Activated CD4-positive, alpha-beta T cell treated with anti-CD3 and anti-CD28 coated beads for 36 hours (primary cell): Measurements from ENCODE around the gene PHYHIPL. TPM values are rescaled to one million over a fixed set of nuclear protein-coding genes. Genes with fewer than 3 reads are reported as not detected.
A peak's percentile ranks its signal among the peaks of the same experiment; 100 is the strongest.

Experiments
- ATAC-seq: fragments of 200-7000 bp; cut with Tn5 transposase; one replicate; pipeline ENCODE4 v1.10.0; 2021; ENCODE audit warnings: mild to moderate bottlenecking, moderate library complexity
- CTCF ChIA-PET: fragments of 350-600 bp; sonication (Branson Sonifier 250); formaldehyde crosslinking; loops from one replicate; lab custom pipeline; 2021; ENCODE audit warnings: antibody characterized with exemption; lab: Charles Lee
- POLR2A ChIA-PET: fragments of 350-600 bp; sonication (Branson Sonifier 250); formaldehyde crosslinking; loops from one replicate; lab custom pipeline; 2021; ENCODE audit warnings: antibody characterized with exemption, inconsistent platforms; lab: Charles Lee
- DNase-seq: peaks from one replicate; pipeline ENCODE4 v3.0.0-alpha.2; 2020
- H3K27ac Mint-ChIP-seq: one replicate; pipeline ENCODE4 v1.8.0; 2021; ENCODE audit warnings: mixed read lengths
- H3K27me3 Mint-ChIP-seq: one replicate; pipeline ENCODE4 v1.8.0; 2021; ENCODE audit warnings: mixed read lengths
- H3K36me3 Mint-ChIP-seq: one replicate; pipeline ENCODE4 v1.8.0; 2021; ENCODE audit warnings: low read depth, mixed read lengths
- H3K4me1 Mint-ChIP-seq: one replicate; pipeline ENCODE4 v1.8.0; 2021; ENCODE audit warnings: mixed read lengths
- H3K4me3 Mint-ChIP-seq: one replicate; pipeline ENCODE4 v1.8.0; 2021; ENCODE audit warnings: mild to moderate bottlenecking, moderate library complexity, mixed read lengths
- H3K9me3 Mint-ChIP-seq: one replicate; pipeline ENCODE4 v1.8.0; 2021; ENCODE audit warnings: low read depth, mixed read lengths
- intact Hi-C, 2 experiments: fragments of 100-400 bp; cut with DNase I in 1 of 2; cut with micrococcal nuclease in 1 of 2; formaldehyde crosslinking; loops; one replicate each; pipeline versions ENCODE4 v1.14.2 to v1.15.1; 2022 to 2024; cut with DNase I, micrococcal nuclease
- total RNA-seq, 2 experiments: library from RNA; stranded (reverse); gene quantifications; one replicate each; pipeline ENCODE4 v1.2.3, GENCODE V29; 2021

Gene PHYHIPL
- not detected for total RNA-seq

- Mint-ChIP-seq H3K27ac (no peak within 1 kb of the TSS), H3K4me3 (no peak within 1 kb of the TSS), H3K27me3 (peaks cover 15% of the 10 kb centered on the region), H3K36me3 (no peaks in the 10 kb centered on the region), H3K9me3 (no peaks in the 10 kb centered on the region), H3K4me1 (peaks cover 5% of the 10 kb centered on the region)
- ATAC-seq (no peak), DNase-seq (peak; percentile 3)
- intact Hi-C loops: no loop called here
- ChIA-PET POLR2A (no interaction called here), CTCF (no interaction called here)
Measured at GRCh38 chr10:59176241-59177030, at the start of gene PHYHIPL. Gene PHYHIPL (plus strand): TSS chr10:59176643. CDS start chr10:59176854, 211 bp downstream.

DNA sequence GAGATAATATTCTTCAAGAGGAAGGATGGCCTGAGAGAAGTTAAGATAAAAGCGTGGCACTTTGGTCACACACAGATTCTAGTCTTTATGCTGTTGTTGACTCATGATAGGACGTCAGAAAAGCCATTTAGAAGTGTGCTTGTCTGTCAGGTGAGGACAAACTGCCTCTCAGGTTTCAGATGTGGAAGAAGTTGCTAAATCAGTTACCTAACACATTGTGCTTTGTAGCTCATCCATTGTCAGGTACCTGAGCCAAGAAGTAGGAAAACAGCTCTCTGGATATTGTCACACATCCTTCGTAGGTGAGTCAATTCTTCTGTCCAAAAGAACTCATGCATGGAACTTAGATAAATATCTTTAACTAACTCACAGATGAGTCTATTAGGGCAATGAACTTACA is 49.5 kb upstream of the PHYHIPL start:
- no peak overlapping the region for H3K27ac Mint-ChIP-seq
- intact Hi-C loops: no loop called here
- ATAC-seq: no peak
- no peak for DNase-seq
- CTCF ChIA-PET: no interaction called here
- POLR2A ChIA-PET: no interaction called here
- no peaks in the 10 kb centered on the region for H3K36me3 Mint-ChIP-seq
- H3K4me3 Mint-ChIP-seq: no peak overlapping the region
- H3K9me3 Mint-ChIP-seq: no peaks in the 10 kb centered on the region
- H3K4me1 Mint-ChIP-seq: no peaks in the 10 kb centered on the region
- no peaks in the 10 kb centered on the region for H3K27me3 Mint-ChIP-seq

DNA sequence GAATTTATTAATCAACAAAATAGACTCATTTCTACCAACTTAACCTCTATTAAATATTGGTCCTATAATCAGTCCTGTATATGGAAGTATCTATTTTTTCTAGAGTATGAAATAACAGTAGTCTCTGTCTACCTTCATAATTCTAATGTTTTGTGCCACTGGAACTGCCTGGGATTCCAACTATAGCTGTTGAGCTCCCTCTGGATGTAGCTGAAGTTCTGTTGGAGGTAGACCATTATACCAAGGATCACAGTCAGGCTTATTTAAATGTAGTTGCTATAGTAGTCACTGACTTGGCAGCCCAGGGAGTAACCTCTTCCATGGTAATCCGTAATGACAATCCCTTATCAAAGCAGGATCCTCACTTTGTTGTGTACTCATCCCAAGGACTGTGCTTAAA is 48.5 kb upstream of the PHYHIPL start:
- H3K27me3 Mint-ChIP-seq: no peaks in the 10 kb centered on the region
- ChIA-PET CTCF (no interaction called here), POLR2A (no interaction called here)
- H3K27ac Mint-ChIP-seq: no peak overlapping the region
- H3K36me3 Mint-ChIP-seq: no peaks in the 10 kb centered on the region
- DNase-seq (no peak), ATAC-seq (no peak)
- intact Hi-C loops: no loop called here
- H3K4me1 Mint-ChIP-seq: no peaks in the 10 kb centered on the region
- no peak overlapping the region for H3K4me3 Mint-ChIP-seq
- H3K9me3 Mint-ChIP-seq: no peaks in the 10 kb centered on the region

DNA sequence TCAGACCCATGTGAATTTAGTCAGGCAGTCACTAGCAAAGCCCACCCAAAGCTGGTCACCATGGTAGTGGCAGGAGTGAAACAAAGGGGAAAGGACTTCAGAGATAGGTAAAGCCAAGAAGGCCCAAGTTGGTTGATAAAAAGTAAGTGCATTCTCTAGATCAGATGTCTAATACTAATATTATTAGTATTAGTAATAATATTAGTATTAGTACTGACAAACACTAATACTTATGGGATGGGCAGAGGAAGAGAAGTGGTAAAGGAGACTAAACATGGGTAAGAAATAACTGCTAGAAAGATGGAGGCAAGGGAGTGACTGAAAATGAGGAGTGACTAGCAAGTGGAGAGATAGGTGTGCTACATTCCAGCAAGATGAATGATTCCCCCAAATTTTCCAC is 46.6 kb upstream of the PHYHIPL start:
- DNase-seq (no peak), ATAC-seq (no peak)
- ChIA-PET CTCF (no interaction called here), POLR2A (no interaction called here)
- Mint-ChIP-seq H3K27me3 (no peaks in the 10 kb centered on the region), H3K4me3 (no peak overlapping the region), H3K36me3 (no peaks in the 10 kb centered on the region), H3K9me3 (no peaks in the 10 kb centered on the region), H3K4me1 (no peaks in the 10 kb centered on the region), H3K27ac (no peak overlapping the region)
- intact Hi-C loops: no loop called here

DNA sequence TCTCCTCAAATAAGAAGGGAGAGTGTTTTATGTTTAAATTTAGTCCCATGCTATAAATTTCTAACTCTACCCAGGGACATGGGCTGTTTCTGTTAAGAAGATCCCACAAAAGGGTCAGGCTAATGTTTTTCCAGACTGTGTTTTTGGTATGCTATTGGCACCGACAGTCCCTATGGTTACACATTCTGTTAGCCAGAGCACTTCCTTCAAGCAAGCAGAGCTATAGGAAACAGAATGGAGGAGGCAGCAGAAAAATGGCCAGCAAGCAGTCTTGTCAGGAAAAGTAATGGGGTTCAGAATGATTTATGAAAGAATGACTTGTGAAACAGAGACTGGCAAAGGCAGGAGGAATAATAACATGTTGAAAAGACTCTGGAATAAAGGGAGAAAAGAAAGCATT is 44.8 kb upstream of the PHYHIPL start:
- Mint-ChIP-seq H3K27me3 (no peaks in the 10 kb centered on the region), H3K4me1 (no peaks in the 10 kb centered on the region), H3K36me3 (no peaks in the 10 kb centered on the region), H3K27ac (no peak overlapping the region), H3K4me3 (no peak overlapping the region), H3K9me3 (no peaks in the 10 kb centered on the region)
- ATAC-seq (no peak), DNase-seq (no peak)
- CTCF ChIA-PET: no interaction called here
- POLR2A ChIA-PET: no interaction called here
- intact Hi-C loops: no loop called here

- no peaks in the 10 kb centered on the region for H3K4me1 Mint-ChIP-seq
- no peak for DNase-seq
- no peak overlapping the region for H3K4me3 Mint-ChIP-seq
- ATAC-seq: no peak
- H3K9me3 Mint-ChIP-seq: no peaks in the 10 kb centered on the region
- CTCF ChIA-PET: no interaction called here
- no peaks in the 10 kb centered on the region for H3K27me3 Mint-ChIP-seq
- POLR2A ChIA-PET: no interaction called here
- no peak overlapping the region for H3K27ac Mint-ChIP-seq
- H3K36me3 Mint-ChIP-seq: no peaks in the 10 kb centered on the region
- intact Hi-C loops: no loop called here
Measured at GRCh38 chr10:59133841-59134593, 42.4 kb upstream of the PHYHIPL start.

DNA sequence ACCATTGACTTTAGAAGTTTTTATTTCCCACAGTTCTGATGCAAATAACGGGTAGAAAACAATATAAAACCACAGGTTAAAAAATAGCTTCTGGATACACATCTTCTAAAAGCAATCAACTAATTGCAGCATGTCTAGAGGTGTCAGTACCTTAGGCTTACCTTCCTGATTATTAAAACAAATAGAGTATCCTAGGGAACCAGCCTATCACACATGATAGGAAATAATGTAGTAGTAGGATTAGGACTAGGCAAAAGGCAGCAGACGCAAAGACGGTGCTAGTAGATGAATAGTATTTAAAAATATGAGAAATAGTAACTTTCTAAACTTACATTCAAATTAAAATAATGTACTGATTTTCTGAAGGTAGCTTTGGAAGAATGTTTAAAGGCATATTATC is 41.7 kb upstream of the PHYHIPL start:
- CTCF ChIA-PET: no interaction called here
- intact Hi-C loops: no loop called here
- no peak overlapping the region for H3K27ac Mint-ChIP-seq
- POLR2A ChIA-PET: no interaction called here
- ATAC-seq (no peak), DNase-seq (no peak)
- no peaks in the 10 kb centered on the region for H3K9me3 Mint-ChIP-seq
- no peaks in the 10 kb centered on the region for H3K36me3 Mint-ChIP-seq
- no peaks in the 10 kb centered on the region for H3K27me3 Mint-ChIP-seq
- H3K4me1 Mint-ChIP-seq: no peaks in the 10 kb centered on the region
- H3K4me3 Mint-ChIP-seq: no peak overlapping the region

DNA sequence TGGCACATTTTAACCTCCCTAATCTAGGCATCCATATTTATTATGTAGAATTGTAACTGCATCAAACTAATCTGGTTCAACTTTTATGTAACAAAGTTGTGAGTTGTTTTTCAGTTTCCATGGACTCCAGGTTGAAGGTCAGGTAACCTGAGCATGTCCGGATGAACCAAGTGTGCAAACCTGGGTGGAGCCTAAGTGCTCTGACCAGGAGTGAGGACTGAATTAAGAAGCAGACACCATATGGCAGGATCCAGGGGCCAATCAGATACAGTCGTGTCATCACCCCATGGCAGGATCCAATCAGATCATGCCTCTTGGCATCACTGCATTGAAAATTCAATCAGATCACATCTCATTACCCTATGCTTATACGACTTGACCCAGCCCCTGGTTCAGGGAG is 41.2 kb upstream of the PHYHIPL start:
- DNase-seq (no peak), ATAC-seq (no peak)
- H3K4me3 Mint-ChIP-seq: no peak overlapping the region
- no peaks in the 10 kb centered on the region for H3K27me3 Mint-ChIP-seq
- no peaks in the 10 kb centered on the region for H3K9me3 Mint-ChIP-seq
- CTCF ChIA-PET: no interaction called here
- POLR2A ChIA-PET: no interaction called here
- H3K4me1 Mint-ChIP-seq: no peaks in the 10 kb centered on the region
- intact Hi-C loops: no loop called here
- no peak overlapping the region for H3K27ac Mint-ChIP-seq
- H3K36me3 Mint-ChIP-seq: no peaks in the 10 kb centered on the region

GRCh38 chr10:59138052-59138451 is 38.4 kb upstream of the PHYHIPL start:
- DNase-seq (no peak), ATAC-seq (no peak)
- Mint-ChIP-seq H3K4me1 (no peaks in the 10 kb centered on the region), H3K4me3 (no peak overlapping the region), H3K36me3 (no peaks in the 10 kb centered on the region), H3K9me3 (no peaks in the 10 kb centered on the region), H3K27me3 (no peaks in the 10 kb centered on the region), H3K27ac (no peak overlapping the region)
- ChIA-PET CTCF (no interaction called here), POLR2A (no interaction called here)
- intact Hi-C loops: no loop called here

DNA sequence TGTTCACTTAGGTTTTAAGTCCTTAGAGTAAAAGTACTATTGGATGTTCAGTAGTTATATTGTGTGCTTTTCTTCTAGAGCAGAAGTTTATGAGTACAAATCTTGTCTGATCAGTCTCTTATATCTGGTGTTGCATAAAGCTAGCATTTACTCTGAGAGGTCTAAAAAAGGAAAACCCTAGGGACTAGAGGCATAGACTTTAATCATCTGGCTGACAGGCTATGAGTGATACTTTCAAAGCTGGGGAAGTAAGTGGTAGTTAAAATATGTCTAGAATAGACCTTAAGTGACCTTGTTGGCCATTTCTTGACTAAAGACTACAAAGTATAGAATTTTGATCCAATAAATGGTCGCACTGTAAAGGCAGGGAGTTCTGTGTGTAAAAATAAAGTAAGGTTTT is 32.9 kb upstream of the PHYHIPL start:
- POLR2A ChIA-PET: no interaction called here
- CTCF ChIA-PET: no interaction called here
- ATAC-seq (no peak), DNase-seq (no peak)
- Mint-ChIP-seq H3K4me3 (no peak overlapping the region), H3K9me3 (no peaks in the 10 kb centered on the region), H3K36me3 (no peaks in the 10 kb centered on the region), H3K27ac (no peak overlapping the region), H3K4me1 (no peaks in the 10 kb centered on the region), H3K27me3 (no peaks in the 10 kb centered on the region)
- intact Hi-C loops: no loop called here

DNA sequence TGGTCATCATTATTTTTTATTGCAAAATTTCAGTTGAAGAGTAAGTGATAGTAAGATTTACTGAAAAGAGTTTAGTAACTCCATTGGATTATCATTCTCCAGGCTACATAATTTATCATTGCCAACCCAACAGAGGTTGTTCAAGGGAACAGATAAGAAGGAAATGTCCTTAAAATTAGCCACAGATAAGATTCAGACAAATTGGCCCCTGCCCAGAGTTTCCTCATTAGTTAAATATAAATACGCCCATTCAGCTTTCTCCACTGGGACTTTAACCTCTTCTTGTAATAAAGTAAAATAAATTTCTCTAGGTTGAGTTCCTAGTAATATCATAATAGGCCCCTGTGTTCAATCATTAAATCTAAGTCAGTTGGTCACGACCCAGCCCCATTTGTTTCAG is 27.7 kb upstream of the PHYHIPL start:
- no peaks in the 10 kb centered on the region for H3K9me3 Mint-ChIP-seq

GRCh38 chr10:59155556-59155955 is 20.9 kb upstream of the PHYHIPL start:
- intact Hi-C loops: no loop called here
- no peak overlapping the region for H3K27ac Mint-ChIP-seq
- no peaks in the 10 kb centered on the region for H3K27me3 Mint-ChIP-seq

More for the DNA sequence above, 27.7 kb upstream of the PHYHIPL start:
- ChIA-PET CTCF (no interaction called here), POLR2A (no interaction called here)
- intact Hi-C loops: no loop called here
- no peaks in the 10 kb centered on the region for H3K4me1 Mint-ChIP-seq
- H3K4me3 Mint-ChIP-seq: no peak overlapping the region
- no peak for DNase-seq
- no peaks in the 10 kb centered on the region for H3K27me3 Mint-ChIP-seq
- no peak overlapping the region for H3K27ac Mint-ChIP-seq
- H3K36me3 Mint-ChIP-seq: no peaks in the 10 kb centered on the region
- no peak for ATAC-seq

More at GRCh38 chr10:59155556-59155955, 20.9 kb upstream of the PHYHIPL start:
- Mint-ChIP-seq H3K4me1 (no peaks in the 10 kb centered on the region), H3K36me3 (no peaks in the 10 kb centered on the region), H3K9me3 (no peaks in the 10 kb centered on the region), H3K4me3 (no peak overlapping the region)
- ATAC-seq: no peak
- POLR2A ChIA-PET: no interaction called here
- no peak for DNase-seq
- CTCF ChIA-PET: no interaction called here
